Renal pelvis (tissue), 4 donors: ENCODE results near the gene TPI1. TPM values are rescaled to one million over a fixed set of nuclear protein-coding genes. Genes with fewer than 3 reads are reported as not detected.

Experiments
- DNase-seq: peaks from one replicate; pipeline ENCODE4 v3.0.0-alpha.2; 2013
- polyA plus RNA-seq, 3 donors: library from polyadenylated mRNA; unstranded; fragments of 120-200 nt; gene quantifications; one replicate each; pipeline ENCODE4 v1.2.1, GENCODE V29; 2013; ENCODE audit not compliant: insufficient read length in 3 of 3

TPI1 gene
- polyA plus RNA-seq, 3 donors = 560 to 690 (median 592) TPM

GRCh38 chr12:6826125-6826733 lies 41.1 kb upstream of the TPI1 start:
- DNase-seq = no peak

GRCh38 chr12:6826734-6827436 lies 40.4 kb upstream of the TPI1 start:
- DNase-seq = no peak

GRCh38 chr12:6827437-6827911 lies 39.9 kb upstream of the TPI1 start:
- DNase-seq = peak; percentile 85

- DNase-seq = no peak
These were observed 39.1 kb upstream of the TPI1 start, which contains the start of gene P3H3 for GRCh38 chr12:6827982-6828780. Gene P3H3 (plus strand): TSS chr12:6828407. CDS start chr12:6828441, 34 bp downstream.

- DNase-seq = no peak
These were observed 38.4 kb upstream of the TPI1 start for GRCh38 chr12:6828781-6829535.

- no peak for DNase-seq
These were observed 37.7 kb upstream of the TPI1 start for GRCh38 chr12:6829536-6830220.

GRCh38 chr12:6830286-6830890 lies 36.9 kb upstream of the TPI1 start:
- no peak for DNase-seq

- DNase-seq = no peak
These were observed 36.3 kb upstream of the TPI1 start for GRCh38 chr12:6830999-6831398.

- DNase-seq = no peak
These were observed 35.8 kb upstream of the TPI1 start for GRCh38 chr12:6831450-6831995.

- no peak for DNase-seq
These were observed 35.2 kb upstream of the TPI1 start for GRCh38 chr12:6832125-6832524.

GRCh38 chr12:6833189-6833890 lies 34.0 kb upstream of the TPI1 start:
- DNase-seq = no peak

- no peak for DNase-seq
These were observed 33.1 kb upstream of the TPI1 start for GRCh38 chr12:6834254-6834653.

GRCh38 chr12:6834873-6835272 lies 32.5 kb upstream of the TPI1 start:
- no peak for DNase-seq

- DNase-seq = no peak
These were observed 30.5 kb upstream of the TPI1 start for GRCh38 chr12:6836851-6837250.

- DNase-seq = no peak
These were observed 29.8 kb upstream of the TPI1 start for GRCh38 chr12:6837370-6838060.

GRCh38 chr12:6838854-6839253 lies 28.5 kb upstream of the TPI1 start:
- no peak for DNase-seq

- DNase-seq = no peak
These were observed 27.7 kb upstream of the TPI1 start for GRCh38 chr12:6839482-6840201.

GRCh38 chr12:6840330-6840729 lies 27.0 kb upstream of the TPI1 start:
- DNase-seq = no peak
